ENCODE results near the gene UPK1A. TPM values are rescaled to one million over a fixed set of nuclear protein-coding genes. Genes with fewer than 3 reads are reported as not detected.

The UPK1A gene
- total and polyA plus RNA-seq, 10 of the 15 experiments (the other 5 are each of a cell fraction or from before 2014, with no cell fraction given): 0.15 to 1.9 (median 0.26) TPM; not detected in 7

DNA sequence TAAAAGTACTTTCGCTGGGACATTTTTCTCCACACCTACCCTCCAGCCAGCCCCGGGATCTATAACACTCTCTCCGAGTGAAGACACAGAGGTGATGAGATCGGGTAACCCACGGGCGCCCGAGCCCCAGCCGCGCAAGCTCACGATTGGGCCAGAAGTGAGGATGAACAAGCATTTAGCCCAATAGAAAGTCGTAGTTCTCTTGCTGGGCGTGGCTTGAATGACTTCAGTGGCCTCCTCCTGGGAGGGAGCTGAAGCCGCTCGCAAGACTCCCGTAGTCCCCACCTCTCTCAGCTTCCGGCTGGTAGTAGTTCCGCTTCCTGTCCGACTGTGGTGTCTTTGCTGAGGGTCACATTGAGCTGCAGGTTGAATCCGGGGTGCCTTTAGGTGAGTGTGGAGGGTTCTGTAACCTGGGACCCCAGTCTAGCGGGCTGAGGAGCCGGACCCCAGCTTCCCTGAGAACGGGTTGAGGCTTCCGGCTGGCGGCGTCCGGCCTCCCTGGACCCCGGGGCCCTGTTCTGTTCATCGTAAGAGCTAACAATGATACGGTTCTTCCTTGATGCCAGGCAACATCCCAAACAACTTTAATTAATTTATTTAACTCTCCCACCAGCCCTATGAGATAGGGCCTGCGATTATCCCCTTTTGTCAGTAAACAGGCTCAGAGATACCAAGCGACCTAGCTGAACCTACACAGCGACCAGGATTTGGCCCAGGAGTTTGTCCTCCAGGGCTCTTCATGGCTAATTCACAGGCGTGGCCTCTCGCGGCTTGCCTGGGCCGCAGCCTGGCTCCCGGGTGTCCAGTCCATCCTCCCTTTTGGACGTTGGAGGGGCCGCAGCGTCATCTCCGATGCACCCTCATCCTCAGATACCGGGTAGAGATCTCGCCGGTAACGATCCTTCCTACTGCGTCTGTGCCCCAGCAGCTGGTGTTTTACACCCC lies 18.0 kb upstream of the UPK1A start, which contains the start of gene COX6B1 (continued):
- no peak for TF ChIP-seq TBL1XR1 (IDR thresholded peaks at IDR 0.05; ENCODE audit: low read depth, low read length)
- TF ChIP-seq WRNIP1 (IDR thresholded peaks at IDR 0.05; ENCODE audit: borderline replicate concordance, low read depth, low read length): no peak
- TF ChIP-seq, protein P1, sequence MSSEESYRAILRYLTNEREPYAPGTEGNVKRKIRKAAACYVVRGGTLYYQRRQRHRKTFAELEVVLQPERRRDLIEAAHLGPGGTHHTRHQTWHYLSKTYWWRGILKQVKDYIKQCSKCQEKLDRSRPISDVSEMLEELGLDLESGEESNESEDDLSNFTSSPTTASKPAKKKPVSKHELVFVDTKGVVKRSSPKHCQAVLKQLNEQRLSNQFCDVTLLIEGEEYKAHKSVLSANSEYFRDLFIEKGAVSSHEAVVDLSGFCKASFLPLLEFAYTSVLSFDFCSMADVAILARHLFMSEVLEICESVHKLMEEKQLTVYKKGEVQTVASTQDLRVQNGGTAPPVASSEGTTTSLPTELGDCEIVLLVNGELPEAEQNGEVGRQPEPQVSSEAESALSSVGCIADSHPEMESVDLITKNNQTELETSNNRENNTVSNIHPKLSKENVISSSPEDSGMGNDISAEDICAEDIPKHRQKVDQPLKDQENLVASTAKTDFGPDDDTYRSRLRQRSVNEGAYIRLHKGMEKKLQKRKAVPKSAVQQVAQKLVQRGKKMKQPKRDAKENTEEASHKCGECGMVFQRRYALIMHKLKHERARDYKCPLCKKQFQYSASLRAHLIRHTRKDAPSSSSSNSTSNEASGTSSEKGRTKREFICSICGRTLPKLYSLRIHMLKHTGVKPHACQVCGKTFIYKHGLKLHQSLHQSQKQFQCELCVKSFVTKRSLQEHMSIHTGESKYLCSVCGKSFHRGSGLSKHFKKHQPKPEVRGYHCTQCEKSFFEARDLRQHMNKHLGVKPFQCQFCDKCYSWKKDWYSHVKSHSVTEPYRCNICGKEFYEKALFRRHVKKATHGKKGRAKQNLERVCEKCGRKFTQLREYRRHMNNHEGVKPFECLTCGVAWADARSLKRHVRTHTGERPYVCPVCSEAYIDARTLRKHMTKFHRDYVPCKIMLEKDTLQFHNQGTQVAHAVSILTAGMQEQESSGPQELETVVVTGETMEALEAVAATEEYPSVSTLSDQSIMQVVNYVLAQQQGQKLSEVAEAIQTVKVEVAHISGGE (CRISPR knock-in tag; IDR thresholded peaks at IDR 0.05): no peak
- no peak for TF ChIP-seq KAT2A (conservative IDR thresholded peaks at IDR 0.05; ENCODE audit: control insufficient read depth, low read depth, low read length)
- no peak for TF ChIP-seq PAX8 (IDR thresholded peaks at IDR 0.05)
- no peak for TF ChIP-seq RAD51 (IDR thresholded peaks at IDR 0.05)
- no peak for TF ChIP-seq ZZZ3 (IDR thresholded peaks at IDR 0.05; ENCODE audit: control insufficient read depth, insufficient read length, low read depth)
- TF ChIP-seq SIX5 (IDR thresholded peaks at IDR 0.05; ENCODE audit: low read depth, low read length, severe bottlenecking): peak; percentile 2
- peak; percentile 64; the same call in 1 of the 3 replicates for TF ChIP-seq POU2F2 (IDR thresholded peaks at IDR 0.05; ENCODE audit: borderline replicate concordance, low read depth, low read length)
- TF ChIP-seq NFYB (IDR thresholded peaks at IDR 0.05; ENCODE audit: insufficient read depth, low read depth, low read length): peak; percentile 99
- no peak for TF ChIP-seq TCF12 (IDR thresholded peaks at IDR 0.05; ENCODE audit: low read depth, low read length)
- peak; percentile 76; the same call in 1 of the 2 replicates for TF ChIP-seq POLR2AphosphoS2 (IDR thresholded peaks at IDR 0.05; ENCODE audit: low read depth, low read length)
- 0 out of 2 replicates have a peak, but pooled peaks have one; percentile 11 for TF ChIP-seq YY1 (IDR thresholded peaks at IDR 0.05; ENCODE audit: low read depth, low read length)
- TF ChIP-seq, protein P2, sequence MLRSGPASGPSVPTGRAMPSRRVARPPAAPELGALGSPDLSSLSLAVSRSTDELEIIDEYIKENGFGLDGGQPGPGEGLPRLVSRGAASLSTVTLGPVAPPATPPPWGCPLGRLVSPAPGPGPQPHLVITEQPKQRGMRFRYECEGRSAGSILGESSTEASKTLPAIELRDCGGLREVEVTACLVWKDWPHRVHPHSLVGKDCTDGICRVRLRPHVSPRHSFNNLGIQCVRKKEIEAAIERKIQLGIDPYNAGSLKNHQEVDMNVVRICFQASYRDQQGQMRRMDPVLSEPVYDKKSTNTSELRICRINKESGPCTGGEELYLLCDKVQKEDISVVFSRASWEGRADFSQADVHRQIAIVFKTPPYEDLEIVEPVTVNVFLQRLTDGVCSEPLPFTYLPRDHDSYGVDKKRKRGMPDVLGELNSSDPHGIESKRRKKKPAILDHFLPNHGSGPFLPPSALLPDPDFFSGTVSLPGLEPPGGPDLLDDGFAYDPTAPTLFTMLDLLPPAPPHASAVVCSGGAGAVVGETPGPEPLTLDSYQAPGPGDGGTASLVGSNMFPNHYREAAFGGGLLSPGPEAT (IDR thresholded peaks at IDR 0.05; ENCODE audit: low read depth): no peak
- TF ChIP-seq NFYA (IDR thresholded peaks at IDR 0.05; ENCODE audit: borderline replicate concordance, low read depth, low read length): peak; percentile 52
- 0 out of 2 replicates have a peak, but pooled peaks have one; percentile 15 for TF ChIP-seq NBN (IDR thresholded peaks at IDR 0.05)
- TF ChIP-seq, protein P3, sequence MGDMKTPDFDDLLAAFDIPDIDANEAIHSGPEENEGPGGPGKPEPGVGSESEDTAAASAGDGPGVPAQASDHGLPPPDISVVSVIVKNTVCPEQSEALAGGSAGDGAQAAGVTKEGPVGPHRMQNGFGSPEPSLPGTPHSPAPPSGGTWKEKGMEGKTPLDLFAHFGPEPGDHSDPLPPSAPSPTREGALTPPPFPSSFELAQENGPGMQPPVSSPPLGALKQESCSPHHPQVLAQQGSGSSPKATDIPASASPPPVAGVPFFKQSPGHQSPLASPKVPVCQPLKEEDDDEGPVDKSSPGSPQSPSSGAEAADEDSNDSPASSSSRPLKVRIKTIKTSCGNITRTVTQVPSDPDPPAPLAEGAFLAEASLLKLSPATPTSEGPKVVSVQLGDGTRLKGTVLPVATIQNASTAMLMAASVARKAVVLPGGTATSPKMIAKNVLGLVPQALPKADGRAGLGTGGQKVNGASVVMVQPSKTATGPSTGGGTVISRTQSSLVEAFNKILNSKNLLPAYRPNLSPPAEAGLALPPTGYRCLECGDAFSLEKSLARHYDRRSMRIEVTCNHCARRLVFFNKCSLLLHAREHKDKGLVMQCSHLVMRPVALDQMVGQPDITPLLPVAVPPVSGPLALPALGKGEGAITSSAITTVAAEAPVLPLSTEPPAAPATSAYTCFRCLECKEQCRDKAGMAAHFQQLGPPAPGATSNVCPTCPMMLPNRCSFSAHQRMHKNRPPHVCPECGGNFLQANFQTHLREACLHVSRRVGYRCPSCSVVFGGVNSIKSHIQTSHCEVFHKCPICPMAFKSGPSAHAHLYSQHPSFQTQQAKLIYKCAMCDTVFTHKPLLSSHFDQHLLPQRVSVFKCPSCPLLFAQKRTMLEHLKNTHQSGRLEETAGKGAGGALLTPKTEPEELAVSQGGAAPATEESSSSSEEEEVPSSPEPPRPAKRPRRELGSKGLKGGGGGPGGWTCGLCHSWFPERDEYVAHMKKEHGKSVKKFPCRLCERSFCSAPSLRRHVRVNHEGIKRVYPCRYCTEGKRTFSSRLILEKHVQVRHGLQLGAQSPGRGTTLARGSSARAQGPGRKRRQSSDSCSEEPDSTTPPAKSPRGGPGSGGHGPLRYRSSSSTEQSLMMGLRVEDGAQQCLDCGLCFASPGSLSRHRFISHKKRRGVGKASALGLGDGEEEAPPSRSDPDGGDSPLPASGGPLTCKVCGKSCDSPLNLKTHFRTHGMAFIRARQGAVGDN (IDR thresholded peaks at IDR 0.05): peak; percentile 47; the same call in 1 of the 2 replicates
- TF ChIP-seq SPI1 (IDR thresholded peaks at IDR 0.05; ENCODE audit: borderline replicate concordance, insufficient read depth, low read depth, low read length): peak; percentile 48; the same call in 1 of the 2 replicates
- no peak for TF ChIP-seq EGR1 (IDR thresholded peaks at IDR 0.05; ENCODE audit: borderline replicate concordance in 1 of 2, low read depth in 2 of 2, low read length in 2 of 2)
- TF ChIP-seq CHD4 (IDR thresholded peaks at IDR 0.05): no peak
